GM19455 (cell line): ENCODE measurements around the gene FERMT2.

Source experiments
- ATAC-seq: cut with Tn5 transposase; IDR thresholded peaks from one replicate; pipeline ENCODE4 v1.9.1; 2021; ENCODE audit not compliant: unreplicated experiment

FERMT2 gene

GRCh38 chr14:52950898-52951680 lies at the start of gene FERMT2:
TSS of gene FERMT2 (minus strand) at chr14:52951050. CDS start at chr14:52950568, 482 bp downstream.
- no peak for ATAC-seq

GRCh38 chr14:52998376-52999015 lies 47.6 kb upstream of the FERMT2 start:
- no peak for ATAC-seq

GRCh38 chr14:52996493-52996892 lies 45.6 kb upstream of the FERMT2 start:
- no peak for ATAC-seq

- no peak for ATAC-seq
Measured at GRCh38 chr14:52995998-52996397, 45.1 kb upstream of the FERMT2 start.

GRCh38 chr14:52992236-52992870 lies 41.5 kb upstream of the FERMT2 start:
- no peak for ATAC-seq

GRCh38 chr14:52988139-52988538 lies 37.3 kb upstream of the FERMT2 start:
- no peak for ATAC-seq

- ATAC-seq: no peak
Measured at GRCh38 chr14:52987514-52987913, 36.7 kb upstream of the FERMT2 start.

GRCh38 chr14:52987042-52987441 lies 36.2 kb upstream of the FERMT2 start:
- no peak for ATAC-seq

- no peak for ATAC-seq
Measured at GRCh38 chr14:52977798-52978197, 26.9 kb upstream of the FERMT2 start.

- ATAC-seq: no peak
Measured at GRCh38 chr14:52974406-52974805, 23.6 kb upstream of the FERMT2 start.

GRCh38 chr14:52961060-52961639 lies 10.3 kb upstream of the FERMT2 start:
- no peak for ATAC-seq

GRCh38 chr14:52960627-52961026 lies 9.8 kb upstream of the FERMT2 start:
- ATAC-seq: no peak

GRCh38 chr14:52954346-52955214 lies 3.7 kb upstream of the FERMT2 start:
- ATAC-seq: no peak

GRCh38 chr14:52951681-52952554 lies 1.1 kb upstream of the FERMT2 start:
- ATAC-seq: no peak

GRCh38 chr14:52950410-52950897 lies 396 bp downstream of the FERMT2 start:
- no peak for ATAC-seq

- ATAC-seq: no peak
Measured at GRCh38 chr14:52949711-52950409, 990 bp downstream of the FERMT2 start.

- ATAC-seq: no peak
Measured at GRCh38 chr14:52949249-52949648, 1.6 kb downstream of the FERMT2 start.

- no peak for ATAC-seq
Measured at GRCh38 chr14:52948836-52949235, 2.0 kb downstream of the FERMT2 start.

- ATAC-seq: no peak
Measured at GRCh38 chr14:52948039-52948438, 2.8 kb downstream of the FERMT2 start.
